Measurements from ENCODE around the gene NR0B2.

The NR0B2 gene

DNA sequence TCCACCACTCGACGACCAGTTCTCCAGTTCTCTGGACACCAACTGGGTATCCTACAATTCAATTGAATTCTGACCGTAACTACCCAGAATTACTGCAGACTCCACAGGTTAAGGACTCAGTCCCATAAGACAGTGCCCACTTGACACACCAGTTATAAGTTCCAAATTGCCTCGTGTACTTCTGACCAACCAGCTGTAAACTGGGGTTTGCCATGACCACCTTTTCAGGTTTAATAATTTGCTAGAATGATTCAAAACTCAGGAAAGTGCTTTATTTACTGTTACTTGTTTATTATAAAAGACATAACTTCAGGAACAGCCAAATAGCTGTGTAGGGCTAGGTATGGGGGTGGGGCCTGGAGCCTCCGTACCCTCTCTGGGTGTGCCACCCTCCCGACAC, 23.0 kb upstream of the NR0B2 start:
- no peak for DNase-seq (ENCODE audit: low spot score)

DNA sequence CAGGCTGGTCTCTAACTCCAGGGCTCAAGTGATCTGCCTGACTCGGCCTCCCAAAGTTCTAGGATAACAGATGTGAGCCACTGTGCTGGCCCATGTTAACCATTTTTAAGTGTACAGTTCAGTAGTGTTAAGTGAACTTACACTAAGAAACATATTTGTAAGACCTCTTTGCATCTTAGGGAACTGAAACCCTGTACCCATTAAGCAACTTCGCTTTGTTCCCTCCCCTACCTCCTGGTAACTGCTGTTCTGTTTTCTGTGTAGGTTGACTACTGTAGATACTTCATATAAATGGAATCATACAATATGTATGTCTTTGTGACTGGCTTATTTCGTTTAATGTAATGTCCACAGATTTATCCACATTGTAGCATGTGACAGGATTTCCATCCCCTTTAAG, 18.8 kb upstream of the NR0B2 start:
- DNase-seq (ENCODE audit: low spot score) = no peak

DNA sequence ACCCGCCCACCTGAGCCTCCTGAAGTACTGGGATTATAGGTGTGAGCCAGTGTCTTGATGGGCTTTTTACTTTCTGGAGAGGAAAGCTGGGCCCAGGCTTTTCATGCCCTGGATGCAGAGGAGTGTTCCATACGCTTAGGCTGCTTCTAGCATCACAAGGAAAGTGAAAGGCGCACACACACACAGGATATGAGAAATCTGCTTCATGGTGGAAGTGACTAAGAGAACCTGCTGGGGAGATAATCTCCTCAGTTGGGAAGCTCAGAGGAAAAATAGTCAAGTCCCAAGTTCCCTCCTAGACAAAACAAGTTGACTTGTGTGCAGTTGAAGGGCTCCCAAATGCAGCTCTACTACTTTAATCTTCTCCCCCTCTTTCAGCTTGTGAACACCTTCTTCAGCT, 9.9 kb upstream of the NR0B2 start:
- no peak for DNase-seq (ENCODE audit: low spot score)

DNA sequence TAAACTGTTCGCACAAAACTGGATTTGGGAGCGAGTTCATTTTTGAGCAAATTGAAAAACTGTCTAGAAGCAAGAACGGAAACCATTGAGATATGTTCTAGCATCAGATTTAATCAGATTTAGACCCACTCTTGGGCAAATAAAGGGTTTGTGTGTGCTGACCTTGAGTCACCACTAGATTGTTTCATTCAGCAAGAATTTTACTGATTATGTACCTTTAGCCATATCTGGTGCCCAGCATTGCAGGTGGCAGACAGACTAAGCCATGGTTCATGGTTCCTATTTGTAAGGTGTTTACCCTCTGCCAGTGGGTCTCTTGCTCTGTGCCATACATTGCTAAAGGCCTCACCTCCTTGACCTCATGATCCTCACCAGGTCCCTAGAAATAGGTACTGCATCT, 9.1 kb upstream of the NR0B2 start:
- DNase-seq (ENCODE audit: low spot score) = no peak

DNA sequence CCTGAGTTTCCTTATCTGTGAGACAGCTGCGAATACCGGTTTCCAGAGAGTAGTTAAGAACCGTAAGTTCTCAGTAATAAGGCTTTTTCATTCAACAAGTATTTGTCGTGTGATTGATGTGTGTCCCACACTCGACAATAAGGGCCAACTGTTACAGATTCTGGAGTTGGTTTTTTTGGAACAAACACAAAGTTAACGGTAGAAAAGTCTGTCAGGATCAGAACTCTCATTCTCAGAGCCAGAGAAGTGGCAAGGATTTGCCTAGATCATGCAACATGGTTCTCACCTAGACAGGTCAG, 8.6 kb upstream of the NR0B2 start:
- DNase-seq (ENCODE audit: low spot score) = no peak

DNA sequence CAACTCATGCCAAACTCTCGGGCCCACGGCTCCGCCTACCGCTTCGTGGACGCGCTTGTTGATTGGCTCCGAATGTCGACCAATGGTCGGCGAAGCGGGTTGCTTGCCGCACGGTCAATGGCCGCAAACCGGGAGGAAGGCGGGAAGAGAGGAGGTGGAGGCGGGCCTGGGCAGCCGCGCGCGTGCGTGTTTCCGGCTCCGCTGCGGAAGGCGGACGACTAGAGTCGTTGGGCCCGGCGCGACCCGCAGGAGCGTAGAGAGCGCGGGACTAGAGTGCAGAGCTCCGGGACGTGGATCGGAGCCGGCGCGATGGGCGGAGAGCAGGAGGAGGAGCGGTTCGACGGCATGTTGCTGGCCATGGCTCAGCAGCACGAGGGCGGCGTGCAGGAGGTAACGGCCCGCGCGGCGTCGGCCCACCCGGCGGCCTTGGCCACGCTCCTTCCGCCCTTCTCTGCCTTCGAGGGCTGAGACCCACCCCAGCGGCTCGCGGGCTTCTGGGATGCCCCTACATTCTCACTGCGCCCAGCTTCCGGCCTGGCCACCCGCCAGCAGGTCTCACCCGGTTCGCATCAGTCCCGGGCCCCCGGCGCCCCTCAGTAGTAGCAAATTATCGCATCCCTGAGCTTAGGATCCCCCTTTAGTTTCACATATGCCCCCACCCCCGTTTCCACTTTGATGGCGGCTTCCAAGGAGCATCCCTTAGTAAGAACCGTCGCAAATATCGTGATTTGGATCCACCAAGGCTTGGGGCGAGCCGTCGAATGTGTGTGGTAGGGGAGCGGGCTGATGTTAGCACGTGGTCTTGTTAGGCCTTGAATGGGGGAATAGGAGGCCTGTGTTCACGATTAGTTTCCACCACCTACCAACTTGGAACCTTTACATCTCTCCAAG, 8.0 kb upstream of the NR0B2 start, which contains the start of gene NUDC:
Gene NUDC (plus strand): TSS at position 204 of the 891 bp plus-strand sequence. CDS start 106 bp downstream, at position 310.
- DNase-seq (ENCODE audit: low spot score) = peak; percentile 95

DNA sequence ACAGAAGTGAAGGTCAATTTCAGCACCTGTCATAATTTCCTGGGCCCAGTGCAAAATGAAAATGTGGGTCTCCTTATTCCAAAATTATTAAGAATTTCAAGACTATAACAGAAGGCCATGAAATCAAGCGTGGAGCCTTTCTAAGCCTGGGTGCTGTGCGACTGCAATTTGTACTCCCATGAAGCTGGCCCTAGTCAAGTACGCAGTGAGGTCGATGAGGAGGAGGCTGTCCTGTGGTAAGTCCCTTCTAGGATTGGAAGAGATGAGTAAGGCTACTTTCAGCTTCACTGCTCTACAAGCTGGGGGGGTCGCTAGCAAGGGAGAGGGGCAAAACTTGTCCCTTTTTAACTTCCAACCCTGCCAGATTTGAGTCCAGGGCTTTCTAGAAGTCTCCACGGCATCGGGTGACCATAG, 7.4 kb upstream of the NR0B2 start:
- no peak for DNase-seq (ENCODE audit: low spot score)

DNA sequence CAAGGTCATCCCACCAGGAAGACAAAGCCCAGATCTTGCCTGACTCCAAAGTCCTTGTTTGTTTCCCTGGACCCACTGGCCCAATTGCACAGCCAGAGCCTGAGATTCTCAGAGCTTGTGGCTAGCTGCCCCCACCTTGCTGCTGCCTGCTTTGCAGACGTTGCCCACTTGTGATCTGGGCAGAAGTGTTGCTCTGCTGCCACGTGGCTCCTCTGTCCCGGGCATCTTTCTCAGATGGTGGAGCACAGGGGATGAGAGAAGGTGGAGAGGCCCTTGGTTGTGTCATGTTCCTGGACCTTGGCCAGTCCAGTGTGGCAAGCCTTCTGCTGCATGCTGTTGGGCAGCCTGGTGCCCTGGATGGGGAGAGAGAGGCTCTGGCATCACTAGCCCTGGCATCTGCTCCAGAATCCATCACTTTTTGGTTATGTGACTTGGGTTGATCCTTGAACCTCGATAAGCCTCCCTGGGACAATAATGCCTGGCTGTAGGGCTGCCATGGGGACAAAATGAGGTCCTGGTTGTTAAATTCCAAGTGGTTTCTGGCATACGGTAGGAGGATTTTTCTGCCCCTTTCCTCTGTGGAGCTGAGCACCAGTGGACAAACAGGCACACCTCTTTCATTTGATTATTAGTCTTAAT, 1.5 kb upstream of the NR0B2 start:
- DNase-seq (ENCODE audit: low spot score) = no peak

DNA sequence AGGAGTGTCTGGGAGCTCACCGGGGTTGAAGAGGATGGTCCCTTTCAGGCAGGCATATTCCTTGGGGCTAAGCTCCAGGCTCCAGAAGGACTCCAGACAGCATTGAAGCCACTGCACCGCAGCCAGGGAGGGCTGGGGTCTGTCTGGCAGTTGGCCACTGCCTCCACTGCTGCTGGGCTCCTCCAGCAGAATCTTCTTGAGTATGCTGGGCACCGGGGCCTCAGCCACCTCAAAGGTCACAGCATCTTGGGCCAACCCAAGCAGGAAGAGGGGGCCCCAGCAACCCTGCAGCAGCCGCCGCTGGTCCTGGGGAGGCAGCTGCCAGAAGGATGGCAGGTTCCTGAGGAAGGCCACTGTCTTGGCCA, 404 bp downstream of the NR0B2 start:
- no peak for DNase-seq (ENCODE audit: low spot score)

DNA sequence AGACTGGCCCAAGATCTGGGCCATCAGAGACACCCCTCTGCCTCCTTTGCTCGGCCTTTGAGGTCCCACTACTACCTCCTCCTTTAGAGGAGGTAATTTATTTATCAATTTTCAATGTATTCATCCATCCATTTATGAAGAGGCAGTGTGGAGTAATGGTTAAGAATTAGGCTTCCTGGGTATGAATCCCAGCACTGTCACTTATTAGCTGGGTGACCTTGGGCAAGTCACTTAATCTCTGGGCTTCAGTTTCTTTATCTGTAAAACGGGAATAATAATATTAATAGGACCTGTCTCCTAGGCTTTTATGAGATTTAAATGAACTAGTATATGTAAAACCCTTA, 1.7 kb downstream of the NR0B2 start:
- no peak for DNase-seq (ENCODE audit: low spot score)

DNA sequence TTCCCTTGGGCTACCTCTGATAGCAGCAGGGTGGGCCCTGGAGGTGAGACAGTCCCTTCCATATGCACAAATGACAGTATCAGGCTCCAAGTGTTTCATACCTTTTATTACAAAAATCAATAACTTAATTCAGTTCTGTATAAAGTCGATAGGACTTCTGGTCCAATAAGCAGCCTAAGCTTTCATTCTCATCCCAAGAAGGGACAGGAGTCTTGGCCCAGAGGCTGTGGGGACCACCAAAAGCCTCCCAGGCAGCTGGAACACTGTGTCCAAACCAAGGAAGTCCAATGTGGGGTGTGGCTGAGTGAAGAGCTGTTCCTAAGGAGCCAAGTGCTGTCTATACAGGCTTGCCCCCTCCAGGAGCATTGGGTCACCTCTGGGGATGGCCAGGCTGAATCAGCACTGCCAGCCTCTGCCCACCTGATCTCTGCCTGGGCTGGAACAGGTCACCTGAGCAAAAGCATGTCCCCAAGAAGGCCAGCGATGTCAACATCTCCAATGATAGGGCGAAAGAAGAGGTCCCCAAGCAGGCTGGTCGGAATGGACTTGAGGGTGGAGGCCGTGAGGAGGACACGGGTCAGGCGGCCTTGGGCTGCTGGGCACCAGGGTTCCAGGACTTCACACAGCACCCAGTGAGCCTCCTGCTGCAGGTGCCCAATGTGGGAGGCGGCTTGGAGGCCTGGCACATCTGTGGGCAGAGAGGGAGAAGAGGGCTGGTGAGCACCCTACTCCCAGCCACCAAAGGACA, 2.2 kb downstream of the NR0B2 start:
- DNase-seq (ENCODE audit: low spot score) = no peak

DNA sequence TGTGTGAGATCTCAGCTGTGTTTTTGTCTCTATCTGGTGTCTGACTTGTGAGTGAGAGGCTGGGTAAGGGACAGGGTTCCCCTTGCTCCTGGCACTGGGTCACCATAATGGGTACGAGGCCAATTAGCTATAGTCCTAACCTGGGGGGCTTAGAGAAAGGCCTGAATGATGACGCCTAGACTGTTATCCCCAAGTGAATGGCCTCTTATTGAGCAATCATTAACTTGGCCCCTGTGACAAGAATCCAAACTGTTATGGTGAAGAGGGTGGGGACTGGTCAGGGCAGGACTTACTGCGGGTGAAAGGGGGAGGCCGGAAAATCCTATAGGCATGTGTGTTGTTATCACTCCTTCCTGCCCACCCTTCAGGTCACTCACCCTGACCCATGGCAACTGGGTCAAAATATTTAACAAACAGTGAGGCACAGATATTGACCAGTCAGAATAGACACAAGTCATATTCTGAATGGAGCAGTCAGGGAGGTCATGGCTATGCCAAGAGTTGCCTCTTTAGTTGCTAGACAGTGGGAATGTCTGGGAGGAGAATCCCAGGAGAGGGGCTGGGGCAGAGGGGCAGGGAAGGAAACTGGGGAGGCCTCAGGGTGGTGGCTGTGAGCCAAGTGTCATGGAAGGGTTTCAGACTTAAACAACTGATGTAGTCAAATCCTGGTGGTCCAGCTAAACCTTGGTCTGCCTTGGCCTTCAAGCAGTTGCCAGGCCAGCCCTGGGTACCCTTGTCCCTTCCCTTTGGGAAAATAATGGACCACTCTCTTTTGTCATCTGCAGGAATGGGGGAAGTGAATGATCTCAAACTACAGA, 3.2 kb downstream of the NR0B2 start:
- no peak for DNase-seq (ENCODE audit: low spot score)

DNA sequence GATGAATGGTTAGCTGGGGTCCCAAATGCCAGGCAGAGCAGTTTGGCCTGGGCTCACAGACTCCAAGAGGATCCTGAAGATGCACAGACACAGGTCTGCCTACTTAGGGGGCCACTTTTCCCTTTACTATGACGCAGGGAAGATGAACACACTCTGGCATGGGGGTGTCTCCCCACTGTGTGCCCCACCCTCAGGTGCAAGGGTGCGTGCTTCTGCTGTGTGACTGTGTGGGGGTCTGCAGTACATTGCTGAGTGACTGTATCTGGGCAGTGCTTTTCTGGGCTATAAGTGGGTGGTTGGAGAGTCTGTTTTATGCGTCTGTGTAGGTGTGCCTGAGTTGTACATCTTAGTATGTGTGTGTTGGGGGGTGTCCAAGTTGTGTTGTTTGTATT, 3.8 kb downstream of the NR0B2 start:
- no peak for DNase-seq (ENCODE audit: low spot score)

DNA sequence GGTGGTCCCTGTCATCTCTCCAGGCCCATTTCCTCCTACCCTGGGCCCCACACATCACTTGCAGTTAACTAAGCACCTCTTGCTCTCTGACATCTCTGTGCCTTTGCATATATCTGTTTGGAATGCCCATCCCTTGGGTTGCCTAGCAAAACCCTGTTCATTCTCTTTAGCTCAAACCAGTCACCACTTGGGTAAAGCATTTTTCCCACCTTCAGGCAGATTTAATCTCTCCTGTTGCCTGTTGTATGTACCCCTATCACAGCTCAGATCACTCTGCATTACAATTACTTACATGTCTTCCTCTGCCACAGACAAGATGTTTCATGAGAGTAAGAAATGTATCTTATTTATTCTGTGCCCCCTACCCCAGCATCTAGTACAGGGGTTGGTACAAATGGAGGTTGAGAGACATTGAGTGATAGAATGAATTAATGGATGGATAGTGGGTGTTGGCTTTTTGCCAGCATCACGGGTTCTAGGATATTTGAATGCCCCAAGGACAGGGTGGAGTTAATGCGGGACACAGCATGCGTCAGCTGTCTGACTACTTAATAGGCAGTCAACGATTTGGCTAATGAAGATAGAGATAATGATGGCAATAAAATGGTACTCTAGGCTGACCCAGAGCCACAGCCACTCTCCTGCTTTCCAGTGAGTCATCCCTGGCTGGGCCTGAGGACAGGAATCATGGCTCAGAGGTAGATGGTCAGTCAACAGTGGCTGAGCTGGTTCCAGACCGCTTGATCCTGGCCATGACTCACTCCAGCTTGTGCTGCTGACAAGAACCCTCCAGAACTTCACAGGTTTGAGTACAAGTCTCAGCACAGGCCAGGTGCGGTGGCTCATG, 6.5 kb downstream of the NR0B2 start:
- no peak for DNase-seq (ENCODE audit: low spot score)

DNA sequence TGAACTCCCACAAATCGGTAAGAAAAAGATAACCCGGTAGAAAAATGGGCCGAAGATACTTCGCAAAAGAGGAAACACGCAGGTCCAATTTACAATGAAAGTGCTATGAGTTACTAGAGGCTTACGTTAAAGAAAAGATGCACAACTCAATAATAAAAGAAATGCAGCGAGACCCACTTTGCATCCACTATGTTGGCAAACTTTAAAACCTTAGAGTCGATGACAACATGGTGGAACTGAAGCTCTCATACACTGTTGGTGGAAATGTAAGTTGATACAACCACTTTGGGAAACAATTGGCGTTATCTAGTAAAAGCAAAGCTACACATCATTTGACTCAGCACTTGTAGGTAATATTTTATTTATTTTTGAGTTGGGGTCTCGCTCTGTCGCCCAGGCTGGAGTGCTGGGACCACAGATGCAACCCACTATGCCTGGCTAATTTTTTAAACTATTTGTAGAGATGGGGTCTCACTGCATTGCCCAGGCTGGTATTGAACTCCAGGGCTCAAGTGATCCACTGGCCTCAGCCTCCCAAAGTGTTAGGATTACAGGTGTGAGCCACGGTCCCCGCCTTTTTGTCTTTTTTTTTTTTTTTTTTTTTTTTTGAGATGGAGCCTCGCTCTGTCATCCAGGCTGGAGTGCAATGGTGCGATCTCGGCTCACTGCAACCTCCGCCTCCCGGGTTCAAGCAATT, 12.8 kb downstream of the NR0B2 start:
- no peak for DNase-seq (ENCODE audit: low spot score)

DNA sequence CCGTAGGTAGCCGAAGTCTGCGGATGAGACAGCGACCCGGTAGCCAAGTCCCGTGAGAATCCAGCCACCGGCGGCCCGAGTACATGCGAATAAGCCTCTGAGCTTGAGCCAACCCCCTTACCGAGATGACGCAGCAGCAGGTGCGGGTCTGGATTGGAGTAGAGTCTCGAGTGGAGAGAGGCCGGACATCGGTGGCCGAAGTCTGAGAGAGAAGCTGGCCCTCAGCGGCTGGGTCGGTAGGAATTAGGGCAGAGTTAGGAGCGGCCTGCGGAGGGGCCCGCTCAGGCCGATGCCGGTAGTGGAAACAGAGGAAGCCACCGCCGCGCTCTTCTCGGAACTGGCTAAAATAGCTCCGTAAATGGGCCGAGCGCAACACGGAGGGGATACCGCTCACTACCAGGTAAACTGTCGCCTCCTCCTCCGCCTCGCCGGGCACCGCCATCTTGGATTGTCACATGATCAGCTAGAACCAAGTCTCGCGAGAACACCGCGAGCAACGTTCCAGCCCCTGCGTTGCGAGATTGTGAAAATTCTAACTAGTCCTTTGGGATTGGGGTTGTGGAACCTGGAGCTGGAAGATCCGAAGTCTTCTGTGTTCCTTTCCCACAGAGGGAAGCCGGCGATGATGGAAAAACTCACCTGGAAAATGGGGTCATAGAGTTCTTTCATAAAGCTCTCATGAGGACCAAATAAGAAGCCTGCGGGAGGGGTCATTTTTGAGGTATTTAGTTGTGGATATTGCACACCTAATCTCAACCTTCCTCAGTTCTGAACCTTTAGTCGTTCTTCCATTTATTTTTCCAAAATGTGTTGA, 13.6 kb downstream of the NR0B2 start, which contains the start of gene GPATCH3:
Gene GPATCH3 (minus strand): TSS at position 467 of the 814 bp plus-strand sequence. CDS start 25 bp downstream, at position 442.
- peak; percentile 90 for DNase-seq (ENCODE audit: low spot score)

DNA sequence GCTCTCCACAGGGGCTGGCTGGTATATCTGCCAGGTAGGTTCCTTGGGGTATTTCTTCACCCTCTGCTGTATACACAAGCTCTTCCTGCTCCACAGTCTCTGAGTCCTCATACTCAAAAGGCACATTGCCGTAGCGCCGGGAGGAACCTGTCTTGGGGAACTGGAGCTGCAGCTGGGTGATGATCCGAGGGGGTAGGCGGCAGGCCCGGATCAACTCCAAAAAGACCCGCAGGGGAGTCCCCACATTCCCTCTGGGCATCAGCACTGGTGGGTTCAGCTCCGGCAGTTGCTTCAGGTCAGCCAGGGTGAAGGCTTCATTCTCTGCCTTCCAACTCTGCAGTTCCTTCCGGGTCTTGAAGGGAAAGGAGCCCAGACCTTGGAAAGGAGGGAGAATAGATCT, 16.4 kb downstream of the NR0B2 start:
- no peak for DNase-seq (ENCODE audit: low spot score)

DNA sequence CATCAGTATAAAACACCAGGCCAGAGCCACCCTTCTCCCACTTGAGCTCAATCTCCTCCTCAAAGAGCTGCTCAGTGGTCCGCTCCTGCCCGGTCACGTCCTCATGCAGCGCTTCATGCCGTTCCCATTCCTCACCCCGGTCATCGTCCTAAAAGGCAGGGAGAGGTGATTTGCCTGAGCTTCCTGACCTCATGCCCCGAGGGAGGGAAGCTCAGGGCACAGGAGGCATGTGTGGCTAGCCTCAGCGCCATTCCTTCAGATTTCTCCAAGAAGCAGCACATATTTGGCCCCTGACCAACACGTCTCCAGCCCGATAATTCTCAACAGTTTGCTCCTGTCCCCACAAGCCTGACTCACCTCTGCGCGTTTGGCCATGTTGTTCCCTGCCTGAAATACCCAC, 19.5 kb downstream of the NR0B2 start:
- DNase-seq (ENCODE audit: low spot score) = no peak

DNA sequence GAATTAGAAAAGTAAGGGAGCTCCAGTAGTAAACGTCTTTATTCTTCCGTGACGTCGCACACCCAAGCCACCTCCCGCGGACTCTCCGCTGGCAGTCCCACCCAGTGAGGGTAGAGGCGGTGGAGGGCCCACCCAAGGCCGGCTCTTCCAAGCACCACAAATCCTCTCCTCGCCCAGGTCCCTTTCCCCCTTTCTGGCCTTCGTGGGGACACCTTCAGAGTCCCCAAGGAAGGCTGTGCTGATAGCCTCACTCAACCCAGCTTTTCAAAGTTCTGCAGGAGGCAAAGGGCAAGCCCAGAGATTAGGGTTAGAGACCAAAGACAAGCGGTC, 23.3 kb downstream of the NR0B2 start:
- DNase-seq (ENCODE audit: low spot score) = no peak

Data from CD4-positive, alpha-beta T cell treated with Interleukin-15 for 4 hours (primary cell).